IMR-90 (cell line): ENCODE data around the gene CCDC181. TPM values are rescaled to one million over a fixed set of nuclear protein-coding genes. Genes with fewer than 3 reads are reported as not detected.

Experiments used
- ATAC-seq: fragments of 200-7000 bp; cut with Tn5 transposase; 2 replicates; pipeline ENCODE4 v1.9.1; 2020; ENCODE audit warnings: low read depth, mild to moderate bottlenecking, moderate library complexity
- BruUV-seq: library from RNA; stranded (reverse); fragments of 400-500 nt; replicated peaks from 2 replicates; lab custom pipeline; 2021; lab: Mats Ljungman, UMichigan
- CTCF ChIA-PET: fragments of 300-600 bp; formaldehyde crosslinking; extraction: SDS; loops from one replicate; lab custom pipeline; 2021; ENCODE audit warnings: antibody characterized with exemption; lab: Yijun Ruan, JAX
- POLR2A ChIA-PET: fragments of 300-600 bp; sonication (Branson Sonifier 250); formaldehyde crosslinking; loops from one replicate; lab custom pipeline; 2022; ENCODE audit warnings: antibody characterized with exemption; ENCODE audit not compliant: unreplicated experiment; lab: Charles Lee
- DNase-seq: peaks from one replicate; pipeline ENCODE4 v3.0.0; 2013
- H2AFZ ChIP-seq: replicated peaks from 2 replicates; pipeline ENCODE3; 2013; ENCODE audit warnings: low read length, mild to moderate bottlenecking; ENCODE audit not compliant: poor library complexity
- H2AK5ac ChIP-seq: 2 replicates; pipeline ENCODE4 v1.6.1; 2013; ENCODE audit warnings: low read depth, low read length, inconsistent platforms
- H2AK9ac ChIP-seq: replicated peaks from 2 replicates; pipeline ENCODE3; 2013; ENCODE audit warnings: mild to moderate bottlenecking, low read depth, low read length, moderate library complexity; ENCODE audit not compliant: poor library complexity
- H2BK120ac ChIP-seq: 2 replicates; pipeline ENCODE4 v1.6.1; 2013; ENCODE audit warnings: low read depth, low read length, inconsistent platforms
- H2BK15ac ChIP-seq: 3 replicates; pipeline ENCODE4 v1.6.1; 2013; ENCODE audit warnings: low read depth, low read length, inconsistent platforms
- H2BK20ac ChIP-seq: 2 replicates; pipeline ENCODE4 v1.6.1; 2013; ENCODE audit warnings: low read depth, mild to moderate bottlenecking, inconsistent platforms, low read length, moderate library complexity
- H2BK5ac ChIP-seq: 2 replicates; pipeline ENCODE4 v1.6.1; 2013; ENCODE audit warnings: mild to moderate bottlenecking, low read depth, low read length, inconsistent platforms; ENCODE audit not compliant: poor library complexity, severe bottlenecking
- H3K14ac ChIP-seq: replicated peaks from 2 replicates; pipeline ENCODE4 v1.6.1; 2013; ENCODE audit warnings: low read depth, low read length, inconsistent platforms
- H3K18ac ChIP-seq: 2 replicates; pipeline ENCODE4 v1.6.1; 2013; ENCODE audit warnings: low read depth, low read length, control low read depth
- H3K23ac ChIP-seq: 2 replicates; pipeline ENCODE4 v1.6.1; 2013; ENCODE audit warnings: low read depth, low read length, inconsistent platforms
- H3K27ac ChIP-seq: 2 replicates; pipeline ENCODE4 v1.5.1; 2013; ENCODE audit warnings: mild to moderate bottlenecking, control low read depth, low read length; ENCODE audit not compliant: insufficient read depth
- H3K27me3 ChIP-seq: 2 replicates; pipeline ENCODE4 v1.6.1; 2013; ENCODE audit warnings: low read length; ENCODE audit not compliant: control insufficient read depth, insufficient read depth
- H3K36me3 ChIP-seq: 2 replicates; pipeline ENCODE4 v1.6.1; 2013; ENCODE audit warnings: low read length, mixed read lengths; ENCODE audit not compliant: control insufficient read depth, insufficient read depth
- H3K4ac ChIP-seq: 2 replicates; pipeline ENCODE4 v1.6.1; 2013; ENCODE audit warnings: low read depth, low read length, inconsistent platforms
- H3K4me1 ChIP-seq: 2 replicates; pipeline ENCODE4 v1.6.1; 2013; ENCODE audit warnings: low read length, mixed read lengths; ENCODE audit not compliant: control insufficient read depth, insufficient read depth
- H3K4me2 ChIP-seq: 2 replicates; pipeline ENCODE4 v1.6.1; 2013; ENCODE audit warnings: low read depth, mild to moderate bottlenecking, control low read depth, low read length, moderate library complexity
- H3K4me3 ChIP-seq: 2 replicates; pipeline ENCODE4 v1.5.1; 2013; ENCODE audit warnings: low read depth, mild to moderate bottlenecking, control low read depth, low read length, moderate library complexity; ENCODE audit not compliant: insufficient read depth
- H3K56ac ChIP-seq: 2 replicates; pipeline ENCODE4 v1.6.1; 2013; ENCODE audit warnings: low read length, inconsistent platforms; ENCODE audit not compliant: insufficient read depth; ENCODE audit errors: extremely low read depth
- H3K79me1 ChIP-seq, 2 experiments: 2 replicates each; pipeline ENCODE4 v1.6.1; 2013; ENCODE audit warnings: low read length in 2 of 2, inconsistent platforms in 1 of 2, low read depth in 1 of 2
- H3K9ac ChIP-seq: 2 replicates; pipeline ENCODE4 v1.6.1; 2013; ENCODE audit warnings: low read depth, low read length, control low read depth
- H3K9me1 ChIP-seq: 2 replicates; pipeline ENCODE4 v1.6.1; 2013; ENCODE audit warnings: low read length, inconsistent platforms; ENCODE audit not compliant: insufficient read depth
- H3K9me3 ChIP-seq: 2 replicates; pipeline ENCODE4 v1.6.1; 2013; ENCODE audit warnings: low read length; ENCODE audit not compliant: control insufficient read depth, insufficient read depth
- H4K20me1 ChIP-seq: 2 replicates; pipeline ENCODE4 v1.6.1; 2013; ENCODE audit warnings: low read length, inconsistent platforms; ENCODE audit not compliant: insufficient read depth
- H4K5ac ChIP-seq: 2 replicates; pipeline ENCODE4 v1.6.1; 2013; ENCODE audit warnings: mild to moderate bottlenecking, low read depth, low read length, control low read depth
- H4K8ac ChIP-seq, 2 experiments: 2 replicates each; pipeline ENCODE4 v1.6.1; 2013; ENCODE audit warnings: low read depth in 2 of 2, low read length in 2 of 2, control low read depth in 1 of 2, inconsistent platforms in 1 of 2
- H4K91ac ChIP-seq: 2 replicates; pipeline ENCODE4 v1.6.1; 2013; ENCODE audit warnings: low read depth, low read length, inconsistent platforms; ENCODE audit not compliant: insufficient read depth
- BHLHE40 ChIP-seq: fragments of 150-350 bp; IDR thresholded peaks from 2 replicates; pipeline ENCODE4 v1.6.1; 2016; ENCODE audit warnings: mild to moderate bottlenecking, low read depth, low read length
- CHD1 ChIP-seq: IDR thresholded peaks from 2 replicates; pipeline ENCODE4 v1.6.1; 2012; ENCODE audit warnings: low read depth, low read length, improper control_type of control experiment
- MAFK ChIP-seq: IDR thresholded peaks from 2 replicates; pipeline ENCODE4 v1.6.1; 2012; ENCODE audit warnings: low read depth, low read length, improper control_type of control experiment
- MAZ ChIP-seq: IDR thresholded peaks from 2 replicates; pipeline ENCODE4 v1.6.1; 2012; ENCODE audit warnings: low read depth, mild to moderate bottlenecking, low read length, improper control_type of control experiment, moderate library complexity, borderline replicate concordance
- NFE2L2 ChIP-seq: fragments of 150-350 bp; IDR thresholded peaks from 2 replicates; pipeline ENCODE4 v1.6.1; 2016; ENCODE audit warnings: low read depth, mild to moderate bottlenecking, low read length
- RAD21 ChIP-seq: IDR thresholded peaks from 2 replicates; pipeline ENCODE4 v1.6.1; 2012; ENCODE audit warnings: low read length, improper control_type of control experiment
- SMC3 ChIP-seq: fragments of 150-350 bp; IDR thresholded peaks from 2 replicates; pipeline ENCODE4 v1.6.1; 2016; ENCODE audit warnings: low read depth, mild to moderate bottlenecking, antibody characterized with exemption, low read length, moderate library complexity
- dilution Hi-C: fragments of 300-500 bp; cut with HindIII; formaldehyde crosslinking; loops from one replicate; pipeline ENCODE4 v1.14.3; 2018; ENCODE audit warnings: low sequenced_read_pairs; ENCODE audit not compliant: unreplicated experiment
- in situ Hi-C: fragments of 300-500 bp; cut with MboI; formaldehyde crosslinking; loops from 3 replicates; pipeline ENCODE4 v1.14.3; 2019; ENCODE audit warnings: low sequenced_read_pairs, inconsistent platforms, mixed read lengths
- intact Hi-C: fragments of 100-400 bp; cut with micrococcal nuclease; formaldehyde crosslinking; loops from 2 replicates; pipeline ENCODE4 v1.10.0; 2022
- polyA plus RNA-seq, 3 experiments: library from polyadenylated mRNA; depleted of rRNA; stranded (reverse); fragments of >200 nt; gene quantifications; 2 replicates each; pipeline ENCODE4 v1.2.3, GENCODE V29; 2012; ENCODE audit warnings: low replicate concordance in 1 of 3
- total RNA-seq: library from RNA; depleted of rRNA; stranded (reverse); fragments of >200 nt; gene quantifications from 2 replicates; pipeline ENCODE4 v1.2.3, GENCODE V29; 2012
- TF ChIP-seq, protein P1 (sequence below): fragments of 150-350 bp; IDR thresholded peaks from 2 replicates; pipeline ENCODE4 v1.6.1; 2016; ENCODE audit warnings: low read depth, mild to moderate bottlenecking, low read length, moderate library complexity, borderline replicate concordance
- TF ChIP-seq, protein P2 (sequence below): conservative IDR thresholded peaks from 2 replicates; pipeline ENCODE4 v1.5.1; 2012; ENCODE audit warnings: mild to moderate bottlenecking, low read depth, low read length, improper control_type of control experiment
- TF ChIP-seq, protein P3 (sequence below): fragments of 150-350 bp; IDR thresholded peaks from 2 replicates; pipeline ENCODE4 v1.6.1; 2017; ENCODE audit warnings: mild to moderate bottlenecking, antibody characterized with exemption, low read length, low read depth

Gene CCDC181
- total and polyA plus RNA-seq, 2 of the 4 experiments (the other 2 are of a cell fraction) = 0.03 TPM; not detected in 1

DNA sequence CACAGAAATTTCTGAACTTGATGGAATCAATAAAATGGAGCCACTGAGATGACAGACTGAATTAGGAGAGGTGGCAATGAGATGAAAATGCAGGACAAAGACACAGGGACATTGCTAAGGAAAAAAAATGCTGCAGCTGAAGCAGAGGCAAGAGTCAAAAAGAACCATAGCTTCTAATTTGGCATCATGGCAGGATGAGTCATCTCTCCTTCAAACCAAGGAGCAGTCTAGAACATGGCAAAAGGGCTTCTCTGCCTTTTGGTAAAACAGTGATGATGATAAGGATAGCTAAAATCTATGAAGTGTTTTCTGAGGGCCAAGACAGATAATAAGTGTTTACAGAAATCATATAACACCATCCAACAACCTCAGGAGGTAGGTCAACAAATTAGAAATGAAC is 41.7 kb upstream of the CCDC181 start:
- no TSS peak for BruUV-seq
- H3K14ac ChIP-seq = no peak overlapping the region
- no peak overlapping the region for H3K18ac ChIP-seq
- no peaks in the 10 kb centered on the region for H3K4me1 ChIP-seq
- H2AK5ac ChIP-seq = no peak overlapping the region
- H3K4me2 ChIP-seq = no peak overlapping the region
- H3K4me3 ChIP-seq = no peak overlapping the region
- H2BK5ac ChIP-seq = no peak overlapping the region
- H4K91ac ChIP-seq = no peak overlapping the region
- H2BK120ac ChIP-seq = no peak overlapping the region
- no peak overlapping the region for H3K9ac ChIP-seq
- H2BK15ac ChIP-seq = no peak overlapping the region
- no peak overlapping the region for H3K56ac ChIP-seq
- dilution Hi-C loops = no loop called here
- no peak overlapping the region for H3K4ac ChIP-seq
- H3K9me1 ChIP-seq = no peaks in the 10 kb centered on the region
- intact Hi-C loops = loop anchor here (5.0 kb wide), 1 partner anchor 243 kb away; the partner anchor contains the start of gene SELL
- CTCF ChIA-PET = interaction anchor here (1.8 kb wide), 1 partner anchor 77 kb away, joined by 9 read pairs; no protein-coding TSS in a partner anchor
- in situ Hi-C loops = no loop called here
- H3K36me3 ChIP-seq = peaks cover 5% of the 10 kb centered on the region; the same call in 1 of the 2 replicates
- no peaks in the 10 kb centered on the region for H3K9me3 ChIP-seq
- TF ChIP-seq RAD21 (no peak), BHLHE40 (no peak), MAFK (no peak), MAZ (no peak), NFE2L2 (no peak), CHD1 (no peak), SMC3 (no peak)
- TF ChIP-seq, protein P1, sequence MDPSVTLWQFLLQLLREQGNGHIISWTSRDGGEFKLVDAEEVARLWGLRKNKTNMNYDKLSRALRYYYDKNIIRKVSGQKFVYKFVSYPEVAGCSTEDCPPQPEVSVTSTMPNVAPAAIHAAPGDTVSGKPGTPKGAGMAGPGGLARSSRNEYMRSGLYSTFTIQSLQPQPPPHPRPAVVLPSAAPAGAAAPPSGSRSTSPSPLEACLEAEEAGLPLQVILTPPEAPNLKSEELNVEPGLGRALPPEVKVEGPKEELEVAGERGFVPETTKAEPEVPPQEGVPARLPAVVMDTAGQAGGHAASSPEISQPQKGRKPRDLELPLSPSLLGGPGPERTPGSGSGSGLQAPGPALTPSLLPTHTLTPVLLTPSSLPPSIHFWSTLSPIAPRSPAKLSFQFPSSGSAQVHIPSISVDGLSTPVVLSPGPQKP = no peak
- TF ChIP-seq, protein P2, sequence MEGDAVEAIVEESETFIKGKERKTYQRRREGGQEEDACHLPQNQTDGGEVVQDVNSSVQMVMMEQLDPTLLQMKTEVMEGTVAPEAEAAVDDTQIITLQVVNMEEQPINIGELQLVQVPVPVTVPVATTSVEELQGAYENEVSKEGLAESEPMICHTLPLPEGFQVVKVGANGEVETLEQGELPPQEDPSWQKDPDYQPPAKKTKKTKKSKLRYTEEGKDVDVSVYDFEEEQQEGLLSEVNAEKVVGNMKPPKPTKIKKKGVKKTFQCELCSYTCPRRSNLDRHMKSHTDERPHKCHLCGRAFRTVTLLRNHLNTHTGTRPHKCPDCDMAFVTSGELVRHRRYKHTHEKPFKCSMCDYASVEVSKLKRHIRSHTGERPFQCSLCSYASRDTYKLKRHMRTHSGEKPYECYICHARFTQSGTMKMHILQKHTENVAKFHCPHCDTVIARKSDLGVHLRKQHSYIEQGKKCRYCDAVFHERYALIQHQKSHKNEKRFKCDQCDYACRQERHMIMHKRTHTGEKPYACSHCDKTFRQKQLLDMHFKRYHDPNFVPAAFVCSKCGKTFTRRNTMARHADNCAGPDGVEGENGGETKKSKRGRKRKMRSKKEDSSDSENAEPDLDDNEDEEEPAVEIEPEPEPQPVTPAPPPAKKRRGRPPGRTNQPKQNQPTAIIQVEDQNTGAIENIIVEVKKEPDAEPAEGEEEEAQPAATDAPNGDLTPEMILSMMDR = no peak
- TF ChIP-seq, protein P3, sequence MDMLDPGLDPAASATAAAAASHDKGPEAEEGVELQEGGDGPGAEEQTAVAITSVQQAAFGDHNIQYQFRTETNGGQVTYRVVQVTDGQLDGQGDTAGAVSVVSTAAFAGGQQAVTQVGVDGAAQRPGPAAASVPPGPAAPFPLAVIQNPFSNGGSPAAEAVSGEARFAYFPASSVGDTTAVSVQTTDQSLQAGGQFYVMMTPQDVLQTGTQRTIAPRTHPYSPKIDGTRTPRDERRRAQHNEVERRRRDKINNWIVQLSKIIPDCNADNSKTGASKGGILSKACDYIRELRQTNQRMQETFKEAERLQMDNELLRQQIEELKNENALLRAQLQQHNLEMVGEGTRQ = no peak
- ATAC-seq (no peak), DNase-seq (peak; percentile 12)
- no peak overlapping the region for H3K23ac ChIP-seq
- H3K79me1 ChIP-seq = 0 out of 4 replicates have a peak, but pooled peaks cover 0 to 3% of the 10 kb centered on the region in 2 experiments
- H4K8ac ChIP-seq = no peak overlapping the region
- H4K20me1 ChIP-seq = no peaks in the 10 kb centered on the region
- no peak overlapping the region for H2BK20ac ChIP-seq
- no peak overlapping the region for H2AFZ ChIP-seq
- no peak overlapping the region for H3K27ac ChIP-seq
- H3K27me3 ChIP-seq = no peaks in the 10 kb centered on the region
- POLR2A ChIA-PET = no interaction called here
- no peak overlapping the region for H4K5ac ChIP-seq
- H2AK9ac ChIP-seq = no peak overlapping the region
